ENCODE results near the gene FBXO30. TPM values are rescaled to one million over a fixed set of nuclear protein-coding genes. Genes with fewer than 3 reads are reported as not detected.

Gene FBXO30
- total RNA-seq, 6 experiments from 2014 or later = 12.7 to 14.9 (median 13.9) TPM

GRCh38 chr6:145819994-145820393, 5.4 kb upstream of the FBXO30 start:
- Mint-ChIP-seq H3K4me1 (ENCODE audit: low read depth) (peaks cover 27% of the 10 kb centered on the region), H3K9me3 (no peaks in the 10 kb centered on the region), H3K27me3 (ENCODE audit: insufficient read depth) (peaks cover under 1% of the 10 kb centered on the region), H3K27ac (no peak overlapping the region), H3K4me3 (no peak overlapping the region), H3K36me3 (ENCODE audit: low read depth) (no peaks in the 10 kb centered on the region)
- TF ChIP-seq, protein P1, sequence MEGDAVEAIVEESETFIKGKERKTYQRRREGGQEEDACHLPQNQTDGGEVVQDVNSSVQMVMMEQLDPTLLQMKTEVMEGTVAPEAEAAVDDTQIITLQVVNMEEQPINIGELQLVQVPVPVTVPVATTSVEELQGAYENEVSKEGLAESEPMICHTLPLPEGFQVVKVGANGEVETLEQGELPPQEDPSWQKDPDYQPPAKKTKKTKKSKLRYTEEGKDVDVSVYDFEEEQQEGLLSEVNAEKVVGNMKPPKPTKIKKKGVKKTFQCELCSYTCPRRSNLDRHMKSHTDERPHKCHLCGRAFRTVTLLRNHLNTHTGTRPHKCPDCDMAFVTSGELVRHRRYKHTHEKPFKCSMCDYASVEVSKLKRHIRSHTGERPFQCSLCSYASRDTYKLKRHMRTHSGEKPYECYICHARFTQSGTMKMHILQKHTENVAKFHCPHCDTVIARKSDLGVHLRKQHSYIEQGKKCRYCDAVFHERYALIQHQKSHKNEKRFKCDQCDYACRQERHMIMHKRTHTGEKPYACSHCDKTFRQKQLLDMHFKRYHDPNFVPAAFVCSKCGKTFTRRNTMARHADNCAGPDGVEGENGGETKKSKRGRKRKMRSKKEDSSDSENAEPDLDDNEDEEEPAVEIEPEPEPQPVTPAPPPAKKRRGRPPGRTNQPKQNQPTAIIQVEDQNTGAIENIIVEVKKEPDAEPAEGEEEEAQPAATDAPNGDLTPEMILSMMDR (IDR thresholded peaks at IDR 0.05) = no peak
- no peak for DNase-seq

DNA sequence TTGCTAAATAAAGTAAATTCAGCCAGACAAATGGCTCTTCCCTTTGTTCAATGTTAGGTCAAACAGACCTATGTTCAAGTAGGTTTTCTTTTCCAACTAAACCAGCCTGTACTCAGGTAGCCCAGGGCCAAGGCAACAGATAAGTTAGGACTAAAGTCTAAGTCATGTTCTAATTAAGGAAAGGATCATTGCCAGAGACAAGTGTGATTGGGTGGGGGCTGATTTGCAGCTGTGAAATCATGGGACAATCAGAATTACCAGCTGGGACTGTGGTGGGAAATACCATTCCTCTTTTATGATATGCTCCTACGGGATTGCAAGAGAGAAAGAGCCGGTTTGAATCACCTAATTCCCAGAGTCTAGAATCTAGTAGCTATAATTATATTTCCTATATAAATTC, 4.2 kb upstream of the FBXO30 start:
- Mint-ChIP-seq H3K4me3 (no peak overlapping the region), H3K27me3 (ENCODE audit: insufficient read depth) (peaks cover 3% of the 10 kb centered on the region), H3K27ac (no peak overlapping the region), H3K36me3 (ENCODE audit: low read depth) (no peaks in the 10 kb centered on the region), H3K9me3 (no peaks in the 10 kb centered on the region), H3K4me1 (ENCODE audit: low read depth) (peaks cover 26% of the 10 kb centered on the region)
- TF ChIP-seq, protein P1 (IDR thresholded peaks at IDR 0.05) = no peak
- no peak for DNase-seq

- Mint-ChIP-seq H3K9me3 (no peaks in the 10 kb centered on the region), H3K4me3 (peak overlapping the region; percentile 27), H3K36me3 (ENCODE audit: low read depth) (no peaks in the 10 kb centered on the region), H3K27me3 (ENCODE audit: insufficient read depth) (peaks cover 3% of the 10 kb centered on the region), H3K4me1 (ENCODE audit: low read depth) (peaks cover 28% of the 10 kb centered on the region), H3K27ac (no peak overlapping the region)
- TF ChIP-seq, protein P1 (IDR thresholded peaks at IDR 0.05) = no peak
- DNase-seq = no peak
Observed at GRCh38 chr6:145816392-145816791, 1.8 kb upstream of the FBXO30 start.

DNA sequence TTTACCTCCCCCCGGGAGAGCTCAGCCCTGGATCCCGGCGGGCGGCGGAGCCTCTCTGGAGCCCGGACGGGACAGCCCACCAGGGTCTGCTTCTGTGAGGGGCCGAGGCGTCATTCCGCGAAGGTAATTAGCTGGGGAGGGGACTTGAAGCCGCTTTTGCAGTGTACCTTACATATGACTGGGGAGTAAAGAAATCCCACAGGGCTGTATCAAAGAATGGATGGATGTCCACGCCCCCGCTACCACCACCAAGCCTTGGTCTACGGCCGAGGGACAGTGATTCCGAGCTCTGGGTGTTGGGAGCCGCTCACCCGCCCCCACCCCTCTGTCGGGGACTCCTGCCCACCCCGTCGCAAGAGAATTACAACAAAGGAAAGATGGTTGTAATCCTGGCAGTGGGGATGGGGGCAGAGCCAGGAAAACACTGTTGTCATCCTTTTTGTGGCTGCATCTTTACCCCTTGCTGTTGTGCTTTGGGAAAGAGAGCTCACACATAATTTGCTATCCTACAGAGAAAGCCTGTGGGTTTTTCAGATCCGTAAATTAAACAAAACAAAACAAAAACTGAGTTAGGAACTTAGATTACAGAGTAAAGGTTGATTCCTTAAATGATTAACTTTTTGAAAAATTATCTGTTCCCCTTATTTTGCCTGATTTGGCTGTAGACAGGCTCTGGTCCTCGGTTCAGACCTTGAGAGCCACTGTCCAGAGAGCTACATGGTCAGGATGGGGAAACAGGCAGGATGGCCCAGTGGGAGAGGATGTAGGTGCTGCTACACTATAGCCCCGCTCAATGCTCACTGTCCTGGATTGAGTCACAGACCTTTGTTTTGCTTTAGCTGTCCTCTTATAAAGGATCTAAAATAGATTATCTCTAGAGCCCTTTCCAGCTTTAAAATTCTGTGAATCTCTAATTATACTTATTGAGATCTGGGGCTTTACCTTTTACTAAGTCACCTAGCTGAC, 997 bp upstream of the FBXO30 start:
- DNase-seq = no peak
- H3K27ac Mint-ChIP-seq = peak overlapping the region; percentile 97
- peak overlapping the region; percentile 93 for H3K4me3 Mint-ChIP-seq
- 0 out of 2 replicates have a peak, but pooled peaks cover 3% of the 10 kb centered on the region for H3K36me3 Mint-ChIP-seq (ENCODE audit: low read depth)
- H3K4me1 Mint-ChIP-seq (ENCODE audit: low read depth) = peaks cover 36% of the 10 kb centered on the region
- H3K9me3 Mint-ChIP-seq = no peaks in the 10 kb centered on the region
- peaks cover 3% of the 10 kb centered on the region for H3K27me3 Mint-ChIP-seq (ENCODE audit: insufficient read depth)
- TF ChIP-seq, protein P1 (IDR thresholded peaks at IDR 0.05) = no peak

GRCh38 chr6:145814035-145814500, 527 bp downstream of the FBXO30 start:
- H3K27ac Mint-ChIP-seq = peak overlapping the region; percentile 91
- peaks cover 52% of the 10 kb centered on the region for H3K4me1 Mint-ChIP-seq (ENCODE audit: low read depth)
- TF ChIP-seq, protein P1 (IDR thresholded peaks at IDR 0.05) = no peak
- H3K27me3 Mint-ChIP-seq (ENCODE audit: insufficient read depth) = peaks cover 3% of the 10 kb centered on the region
- DNase-seq = peak; percentile 30
- peak overlapping the region; percentile 92 for H3K4me3 Mint-ChIP-seq
- peaks cover 8% of the 10 kb centered on the region; the same call in 1 of the 2 replicates for H3K36me3 Mint-ChIP-seq (ENCODE audit: low read depth)
- H3K9me3 Mint-ChIP-seq = no peaks in the 10 kb centered on the region
